ENCODE measurements around the gene RIPPLY3.
"Not testable (repeated sequence)": the region's sequence is repeated elsewhere in the genome, so short reads cannot be mapped to it uniquely, and the experiment has no call there.

RIPPLY3 gene

DNA sequence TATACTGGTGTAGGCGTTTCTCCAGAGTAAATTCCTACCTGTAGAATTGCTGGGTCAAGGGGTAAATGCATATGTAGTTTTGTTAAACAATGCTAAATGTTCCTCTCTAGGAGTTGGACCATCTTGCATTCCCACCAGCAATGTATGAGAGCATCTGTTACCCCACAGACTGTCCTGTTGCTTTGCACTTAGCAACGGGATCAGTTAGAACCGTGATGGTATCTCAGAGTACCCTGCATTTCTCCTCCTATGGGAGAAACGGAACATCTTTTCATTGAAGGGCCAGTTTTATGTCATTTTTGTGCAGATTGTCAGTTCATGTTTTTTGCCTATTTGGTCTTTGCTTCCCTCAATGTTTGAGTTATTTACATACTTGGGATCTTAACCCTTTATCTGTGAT lies 18.0 kb upstream of the RIPPLY3 start:
- TF ChIP-seq, protein P1, sequence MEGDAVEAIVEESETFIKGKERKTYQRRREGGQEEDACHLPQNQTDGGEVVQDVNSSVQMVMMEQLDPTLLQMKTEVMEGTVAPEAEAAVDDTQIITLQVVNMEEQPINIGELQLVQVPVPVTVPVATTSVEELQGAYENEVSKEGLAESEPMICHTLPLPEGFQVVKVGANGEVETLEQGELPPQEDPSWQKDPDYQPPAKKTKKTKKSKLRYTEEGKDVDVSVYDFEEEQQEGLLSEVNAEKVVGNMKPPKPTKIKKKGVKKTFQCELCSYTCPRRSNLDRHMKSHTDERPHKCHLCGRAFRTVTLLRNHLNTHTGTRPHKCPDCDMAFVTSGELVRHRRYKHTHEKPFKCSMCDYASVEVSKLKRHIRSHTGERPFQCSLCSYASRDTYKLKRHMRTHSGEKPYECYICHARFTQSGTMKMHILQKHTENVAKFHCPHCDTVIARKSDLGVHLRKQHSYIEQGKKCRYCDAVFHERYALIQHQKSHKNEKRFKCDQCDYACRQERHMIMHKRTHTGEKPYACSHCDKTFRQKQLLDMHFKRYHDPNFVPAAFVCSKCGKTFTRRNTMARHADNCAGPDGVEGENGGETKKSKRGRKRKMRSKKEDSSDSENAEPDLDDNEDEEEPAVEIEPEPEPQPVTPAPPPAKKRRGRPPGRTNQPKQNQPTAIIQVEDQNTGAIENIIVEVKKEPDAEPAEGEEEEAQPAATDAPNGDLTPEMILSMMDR (conservative IDR thresholded peaks at IDR 0.05; ENCODE audit: low read depth, low read length) = no peak
- Histone ChIP-seq H4K20me1 (ENCODE audit: insufficient read depth) (no peaks in the 10 kb centered on the region), H3K27ac (no peak overlapping the region), H3K4me1 (ENCODE audit: low read depth, poor library complexity, severe bottlenecking) (peaks cover 3% of the 10 kb centered on the region), H2AFZ (ENCODE audit: low read depth) (no peak overlapping the region), H3K79me2 (ENCODE audit: insufficient read depth, low read depth) (no peaks in the 10 kb centered on the region), H3K4me3 (IDR thresholded peaks at IDR 0.05; ENCODE audit: insufficient read depth, low read depth, low read length) (no peak overlapping the region), H3K27me3 (ENCODE audit: insufficient read depth, low read depth) (no peaks in the 10 kb centered on the region), H3K4me2 (no peak overlapping the region), H3K9ac (no peak overlapping the region), H3K36me3 (ENCODE audit: insufficient read depth) (no peaks in the 10 kb centered on the region)

- H3K4me1 ChIP-seq (ENCODE audit: low read depth, poor library complexity, severe bottlenecking); H3K4me3 ChIP-seq (IDR thresholded peaks at IDR 0.05; ENCODE audit: insufficient read depth, low read depth, low read length); H3K27me3 ChIP-seq (ENCODE audit: insufficient read depth, low read depth); H4K20me1 ChIP-seq (ENCODE audit: insufficient read depth); H3K36me3 ChIP-seq (ENCODE audit: insufficient read depth); H3K79me2 ChIP-seq (ENCODE audit: insufficient read depth, low read depth): not testable (repeated sequence)
- H3K4me2 ChIP-seq = peak overlapping the region; percentile 49
- peak overlapping the region; percentile 97 for H2AFZ ChIP-seq (ENCODE audit: low read depth)
- H3K9ac ChIP-seq = peak overlapping the region; percentile 76
- H3K27ac ChIP-seq = peak overlapping the region; percentile 76
Observed at GRCh38 chr21:36989199-36989698, 17.3 kb upstream of the RIPPLY3 start.

DNA sequence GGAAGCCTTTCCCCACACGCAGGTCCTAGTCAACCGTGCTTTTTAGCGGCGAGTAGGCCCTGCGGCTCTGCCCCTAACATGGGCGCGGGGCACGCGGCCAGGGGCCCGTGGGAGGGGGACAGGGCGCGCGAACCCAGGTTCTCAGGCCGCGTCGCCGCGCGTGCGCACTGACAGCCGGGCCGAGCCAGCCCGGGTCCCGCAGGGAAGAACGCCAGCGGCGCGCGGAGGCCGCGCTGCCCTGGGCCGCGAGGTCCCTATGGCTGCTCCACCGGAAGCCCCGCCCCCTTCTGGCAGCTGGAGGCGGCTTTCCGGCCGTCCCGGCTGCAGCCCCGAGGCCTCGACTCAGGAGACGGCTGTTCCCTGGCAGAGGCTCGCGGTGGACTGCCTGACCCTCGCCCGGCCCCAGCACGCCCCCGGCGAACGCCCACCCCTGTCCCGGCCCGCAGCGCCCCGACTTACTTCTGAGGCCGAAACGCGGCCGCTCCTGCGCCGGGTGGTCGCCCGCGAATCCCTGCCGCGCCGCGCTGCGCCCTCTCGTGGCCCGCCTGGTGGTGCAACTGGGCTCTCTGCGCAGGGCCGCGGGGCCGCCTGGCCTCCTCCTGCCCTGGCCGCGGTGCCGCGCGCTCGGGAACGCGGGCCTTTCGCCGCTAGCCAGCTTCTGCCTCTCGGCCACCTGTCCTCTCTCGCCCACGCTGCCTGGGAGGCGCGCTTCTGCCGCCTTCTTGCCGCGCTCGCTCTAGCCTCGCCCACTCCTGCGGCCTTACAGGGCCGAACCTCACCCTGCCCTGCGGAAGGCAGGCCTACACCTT lies 16.6 kb upstream of the RIPPLY3 start:
- H3K9ac ChIP-seq = peak overlapping the region; percentile 76
- H3K4me3 ChIP-seq (IDR thresholded peaks at IDR 0.05; ENCODE audit: insufficient read depth, low read depth, low read length) = no peak overlapping the region
- H3K4me1 ChIP-seq (ENCODE audit: low read depth, poor library complexity, severe bottlenecking) = peaks cover 3% of the 10 kb centered on the region
- H3K27me3 ChIP-seq (ENCODE audit: insufficient read depth, low read depth) = no peaks in the 10 kb centered on the region
- H3K36me3 ChIP-seq (ENCODE audit: insufficient read depth) = no peaks in the 10 kb centered on the region
- H2AFZ ChIP-seq (ENCODE audit: low read depth) = peak overlapping the region; percentile 97
- peak overlapping the region; percentile 76 for H3K27ac ChIP-seq
- no peaks in the 10 kb centered on the region for H3K79me2 ChIP-seq (ENCODE audit: insufficient read depth, low read depth)
- TF ChIP-seq, protein P1 (conservative IDR thresholded peaks at IDR 0.05; ENCODE audit: low read depth, low read length) = peak; percentile 40
- H4K20me1 ChIP-seq (ENCODE audit: insufficient read depth) = no peaks in the 10 kb centered on the region
- H3K4me2 ChIP-seq = peak overlapping the region; percentile 49

GRCh38 chr21:36990508-36991205 lies 15.8 kb upstream of the RIPPLY3 start:
- H3K27me3 ChIP-seq (ENCODE audit: insufficient read depth, low read depth) = no peaks in the 10 kb centered on the region
- peak overlapping the region; percentile 76; the same call in 1 of the 2 replicates for H3K9ac ChIP-seq
- peaks cover 3% of the 10 kb centered on the region for H3K4me1 ChIP-seq (ENCODE audit: low read depth, poor library complexity, severe bottlenecking)
- TF ChIP-seq, protein P1 (conservative IDR thresholded peaks at IDR 0.05; ENCODE audit: low read depth, low read length) = no peak
- H3K4me2 ChIP-seq = peak overlapping the region; percentile 43; the same call in 1 of the 2 replicates
- H3K36me3 ChIP-seq (ENCODE audit: insufficient read depth) = no peaks in the 10 kb centered on the region
- H2AFZ ChIP-seq (ENCODE audit: low read depth) = peak overlapping the region; percentile 97
- no peaks in the 10 kb centered on the region for H4K20me1 ChIP-seq (ENCODE audit: insufficient read depth)
- no peak overlapping the region for H3K4me3 ChIP-seq (IDR thresholded peaks at IDR 0.05; ENCODE audit: insufficient read depth, low read depth, low read length)
- H3K79me2 ChIP-seq (ENCODE audit: insufficient read depth, low read depth) = no peaks in the 10 kb centered on the region
- peak overlapping the region; percentile 76; the same call in 1 of the 2 replicates for H3K27ac ChIP-seq

Data from KMS-11 (cell line).